GM12873 (cell line): ENCODE results near the gene SNTG2.

Source experiments
- TF ChIP-seq, protein P1 (sequence below): IDR thresholded peaks from 2 replicates; pipeline ENCODE4 v1.5.1; 2012; ENCODE audit warnings: low read depth, mild to moderate bottlenecking, moderate library complexity, low read length, control low read depth; ENCODE audit not compliant: insufficient read depth; ENCODE audit errors: missing control alignments

The SNTG2 gene

GRCh38 chr2:907706-908105, 42.9 kb upstream of the SNTG2 start:
- TF ChIP-seq, protein P1, sequence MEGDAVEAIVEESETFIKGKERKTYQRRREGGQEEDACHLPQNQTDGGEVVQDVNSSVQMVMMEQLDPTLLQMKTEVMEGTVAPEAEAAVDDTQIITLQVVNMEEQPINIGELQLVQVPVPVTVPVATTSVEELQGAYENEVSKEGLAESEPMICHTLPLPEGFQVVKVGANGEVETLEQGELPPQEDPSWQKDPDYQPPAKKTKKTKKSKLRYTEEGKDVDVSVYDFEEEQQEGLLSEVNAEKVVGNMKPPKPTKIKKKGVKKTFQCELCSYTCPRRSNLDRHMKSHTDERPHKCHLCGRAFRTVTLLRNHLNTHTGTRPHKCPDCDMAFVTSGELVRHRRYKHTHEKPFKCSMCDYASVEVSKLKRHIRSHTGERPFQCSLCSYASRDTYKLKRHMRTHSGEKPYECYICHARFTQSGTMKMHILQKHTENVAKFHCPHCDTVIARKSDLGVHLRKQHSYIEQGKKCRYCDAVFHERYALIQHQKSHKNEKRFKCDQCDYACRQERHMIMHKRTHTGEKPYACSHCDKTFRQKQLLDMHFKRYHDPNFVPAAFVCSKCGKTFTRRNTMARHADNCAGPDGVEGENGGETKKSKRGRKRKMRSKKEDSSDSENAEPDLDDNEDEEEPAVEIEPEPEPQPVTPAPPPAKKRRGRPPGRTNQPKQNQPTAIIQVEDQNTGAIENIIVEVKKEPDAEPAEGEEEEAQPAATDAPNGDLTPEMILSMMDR = no peak

- TF ChIP-seq, protein P1 = no peak
Measured at GRCh38 chr2:908568-908967, 42.1 kb upstream of the SNTG2 start.

- TF ChIP-seq, protein P1 = no peak
Measured at GRCh38 chr2:910698-911097, 40.0 kb upstream of the SNTG2 start.

GRCh38 chr2:915979-916378, 34.7 kb upstream of the SNTG2 start:
- TF ChIP-seq, protein P1 = no peak

DNA sequence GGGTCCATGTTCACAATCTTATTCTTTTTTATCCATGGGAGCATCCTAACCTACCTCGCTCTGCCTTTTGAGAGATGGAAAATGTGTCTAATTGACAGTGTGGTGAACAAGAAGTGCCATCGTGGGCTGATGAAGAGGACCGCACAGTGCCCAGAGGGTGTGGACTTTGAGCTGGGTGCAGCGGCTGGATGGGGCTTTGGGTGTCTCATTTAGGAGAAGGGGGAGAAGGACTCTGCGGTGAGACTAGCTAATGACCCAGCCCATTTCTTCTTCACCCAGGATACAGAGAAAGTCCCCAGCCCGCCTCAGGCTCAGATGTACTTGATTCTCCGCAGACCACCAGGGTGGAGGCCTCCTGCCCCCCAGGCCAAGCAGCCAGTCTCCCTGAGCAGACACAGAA, 33.7 kb upstream of the SNTG2 start:
- TF ChIP-seq, protein P1 = no peak

DNA sequence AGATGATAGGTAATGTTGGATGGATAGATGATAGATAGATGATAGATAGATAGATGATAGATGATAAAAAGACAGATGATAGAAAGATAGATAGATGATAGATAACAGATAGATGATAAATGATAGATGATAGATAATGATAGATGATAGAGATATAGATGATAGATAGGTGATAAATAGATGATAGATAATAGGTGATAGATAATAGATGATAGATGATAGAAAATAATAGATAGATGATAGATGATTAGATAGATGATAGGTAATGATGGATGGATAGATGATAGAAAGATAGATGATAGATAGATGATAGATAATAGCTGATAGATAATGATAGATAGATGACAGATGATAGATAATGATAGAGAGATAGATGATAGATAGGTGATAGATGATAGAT, 31.0 kb upstream of the SNTG2 start:
- TF ChIP-seq, protein P1 = no peak

DNA sequence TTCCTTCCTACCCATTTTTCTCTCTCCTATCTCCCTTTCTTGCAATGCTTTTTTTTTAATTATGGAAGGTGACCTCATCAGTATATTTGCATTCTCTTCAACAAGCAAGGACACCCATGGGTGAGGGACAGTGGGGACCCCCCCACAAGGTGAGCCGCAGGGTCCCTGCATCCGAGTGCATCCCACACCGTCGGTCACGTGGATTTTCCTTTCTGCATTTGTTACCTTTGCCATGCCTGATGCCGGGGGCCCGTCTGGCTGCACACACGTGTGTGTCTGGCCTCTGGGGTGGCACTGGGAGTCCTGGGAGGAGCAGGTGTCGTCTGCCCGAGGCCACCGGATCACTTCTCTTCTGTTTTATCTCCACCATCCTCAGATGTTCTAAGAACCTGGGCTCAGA, 30.1 kb upstream of the SNTG2 start:
- TF ChIP-seq, protein P1 = no peak
